Retinal pigment epithelial cell (primary cell): ENCODE measurements around the gene INPP5K.

Source experiments
- DNase-seq: peaks from one replicate; pipeline ENCODE4 v3.0.0-alpha.2; 2010; ENCODE audit warnings: low read depth
- H3K4me3 ChIP-seq: 2 replicates; pipeline ENCODE4 v1.5.1; 2011; ENCODE audit warnings: mild to moderate bottlenecking, low read length, control low read depth, moderate library complexity
- CTCF ChIP-seq: conservative IDR thresholded peaks from 2 replicates; pipeline ENCODE4 v1.5.1; 2011; ENCODE audit warnings: low read depth, low read length, control low read depth, inconsistent platforms

Gene INPP5K

GRCh38 chr17:1505586-1505985 is 10.8 kb downstream of the INPP5K start:
- TF ChIP-seq CTCF: no peak
- no peak for DNase-seq
- H3K4me3 ChIP-seq: no peak overlapping the region

DNA sequence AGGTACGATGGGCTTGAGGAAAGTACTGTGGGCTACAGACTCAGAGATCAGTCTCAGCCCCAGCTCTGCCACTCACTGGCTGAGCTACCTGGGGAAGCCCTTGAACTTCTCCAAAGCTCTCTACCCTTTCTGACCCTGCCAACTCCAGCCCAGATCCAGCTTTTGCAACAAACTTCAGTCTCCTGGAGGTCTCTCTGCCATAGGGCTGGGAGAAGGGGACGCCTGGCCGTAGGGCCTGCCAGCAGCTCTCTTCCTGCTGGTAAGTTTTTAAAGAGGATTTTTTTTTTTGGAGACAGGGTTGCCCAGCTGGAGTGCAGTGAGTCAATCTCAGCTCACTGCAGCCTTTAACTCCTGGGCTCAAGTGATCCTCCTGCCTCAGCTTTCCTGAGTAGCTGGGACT is 11.5 kb downstream of the INPP5K start:
- H3K4me3 ChIP-seq: no peak overlapping the region
- DNase-seq: no peak
- no peak for TF ChIP-seq CTCF

GRCh38 chr17:1503699-1504098 is 12.7 kb downstream of the INPP5K start:
- no peak for DNase-seq
- no peak for TF ChIP-seq CTCF
- H3K4me3 ChIP-seq: no peak overlapping the region

- no peak for TF ChIP-seq CTCF
- H3K4me3 ChIP-seq: no peak overlapping the region
- DNase-seq: no peak
Measured at GRCh38 chr17:1498869-1499268, 17.5 kb downstream of the INPP5K start.

- TF ChIP-seq CTCF: no peak
- DNase-seq: no peak
- no peak overlapping the region for H3K4me3 ChIP-seq
Measured at GRCh38 chr17:1498233-1498632, 18.2 kb downstream of the INPP5K start.

DNA sequence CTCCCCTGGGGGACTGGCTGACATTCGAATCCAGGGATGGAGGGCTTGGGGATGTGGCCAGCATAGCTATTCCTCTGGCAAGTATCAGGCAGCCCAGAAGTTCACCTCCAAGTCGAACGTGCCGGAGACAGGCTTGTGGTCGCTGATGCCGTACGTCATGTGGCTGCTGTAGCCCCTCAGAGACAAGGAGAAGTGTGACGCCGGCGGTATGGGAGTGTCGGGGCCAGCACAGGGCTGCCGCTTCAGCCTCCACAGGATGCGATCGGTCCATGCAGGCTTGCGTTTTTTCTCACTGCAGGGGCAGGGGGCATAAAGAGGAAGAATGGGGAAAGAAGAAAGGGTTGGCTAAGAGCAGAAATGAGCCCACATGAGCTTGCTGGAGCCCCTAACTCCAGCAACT is 18.6 kb downstream of the INPP5K start:
- DNase-seq: no peak
- H3K4me3 ChIP-seq: no peak overlapping the region
- TF ChIP-seq CTCF: no peak

GRCh38 chr17:1496869-1497268 is 19.5 kb downstream of the INPP5K start:
- DNase-seq: no peak
- TF ChIP-seq CTCF: no peak
- no peak overlapping the region for H3K4me3 ChIP-seq
